Measurements from ENCODE around the gene TMEM19. TPM values are rescaled to one million over a fixed set of nuclear protein-coding genes. Genes with fewer than 3 reads are reported as not detected.

The TMEM19 gene
- total RNA-seq, 1 experiment from 2014 or later, result 18.9 TPM

GRCh38 chr12:71652656-71653055 is 33.2 kb upstream of the TMEM19 start (continued):
- TF ChIP-seq ZFX (IDR thresholded peaks at IDR 0.05) (no peak), ATF3 (IDR thresholded peaks at IDR 0.05) (no peak), ZNF274 (IDR thresholded peaks at IDR 0.05; ENCODE audit: low read depth, low read length) (no peak), FOSL1 (IDR thresholded peaks at IDR 0.05; ENCODE audit: low read depth) (no peak), EGR1 (IDR thresholded peaks at IDR 0.05; ENCODE audit: low read depth) (no peak)

- Histone ChIP-seq H3K4me3 (replicated peaks in 1 of 2; ENCODE audit: low read depth in 1 of 2, low read length in 2 of 2) (no peak overlapping the region), H3K9ac (ENCODE audit: low read length) (no peak overlapping the region), H4K20me1 (ENCODE audit: insufficient read depth) (peaks cover 6% of the 10 kb centered on the region; the same call in 1 of the 2 replicates), H3K27ac (ENCODE audit: low read depth, low read length) (no peak overlapping the region), H3K4me1 (ENCODE audit: control insufficient read depth in 1 of 2, insufficient read depth in 2 of 2, low read length in 2 of 2) (no peaks in the 10 kb centered on the region), H3K79me2 (ENCODE audit: insufficient read depth, low read length) (peaks cover 99% of the 10 kb centered on the region), H3K27me3 (ENCODE audit: insufficient read depth, low read length) (no peaks in the 10 kb centered on the region), H2AFZ (ENCODE audit: low read depth, low read length, poor library complexity, severe bottlenecking) (no peak overlapping the region), H3K9me3 (ENCODE audit: control insufficient read depth in 1 of 2, insufficient read depth in 1 of 2, low read depth in 1 of 2, low read length in 2 of 2) (peaks cover 0 to 4% of the 10 kb centered on the region in 2 experiments; a peak in 1 of 4 replicates), H3K36me3 (ENCODE audit: control insufficient read depth in 1 of 2, insufficient read depth in 2 of 2, low read length in 2 of 2) (peaks cover 16 to 37% of the 10 kb centered on the region in 2 experiments), H3K4me2 (ENCODE audit: low read length) (no peak overlapping the region), H3K9me2 (ENCODE audit: insufficient read depth) (no peaks in the 10 kb centered on the region)
- ChIA-PET CTCF (no interaction called here), RAD21 (ENCODE audit: low non-redundant PET in 1 of 2, low total read pairs in 2 of 2, uncharacterized antibody in 2 of 2, unreplicated experiment in 2 of 2) (no interaction called here), POLR2A (interaction anchor here (2.2 kb wide), 1 partner anchor 11 kb away, joined by 5 read pairs; the partner anchor contains the start of genes THAP2 and ZFC3H1)
- intact Hi-C loops (cut with micrococcal nuclease), result no loop called here
- BruUV-seq (replicated peaks), result no TSS peak
- TF ChIP-seq FOSL1 (IDR thresholded peaks at IDR 0.05; ENCODE audit: low read depth), result no peak
- TF ChIP-seq YY1 (IDR thresholded peaks at IDR 0.05; ENCODE audit: extremely low read depth, insufficient replicate concordance, low read depth, low read length), result no peak
- no peak for DNase-seq (ENCODE audit: low read depth, low spot score)
- ATAC-seq, result no peak
Observed at GRCh38 chr12:71653137-71653536, 32.7 kb upstream of the TMEM19 start.

- Histone ChIP-seq H3K36me3 (ENCODE audit: control insufficient read depth in 1 of 2, insufficient read depth in 2 of 2, low read length in 2 of 2) (peaks cover 21 to 46% of the 10 kb centered on the region in 2 experiments), H3K4me1 (ENCODE audit: control insufficient read depth in 1 of 2, insufficient read depth in 2 of 2, low read length in 2 of 2) (no peaks in the 10 kb centered on the region), H3K27me3 (ENCODE audit: insufficient read depth, low read length) (no peaks in the 10 kb centered on the region), H3K4me3 (replicated peaks in 1 of 2; ENCODE audit: low read depth in 1 of 2, low read length in 2 of 2) (no peak overlapping the region), H3K4me2 (ENCODE audit: low read length) (no peak overlapping the region), H2AFZ (ENCODE audit: low read depth, low read length, poor library complexity, severe bottlenecking) (no peak overlapping the region), H3K9me3 (ENCODE audit: control insufficient read depth in 1 of 2, insufficient read depth in 1 of 2, low read depth in 1 of 2, low read length in 2 of 2) (peaks cover 0 to 4% of the 10 kb centered on the region in 2 experiments; a peak in 1 of 4 replicates), H3K27ac (ENCODE audit: low read depth, low read length) (no peak overlapping the region), H3K9me2 (ENCODE audit: insufficient read depth) (no peaks in the 10 kb centered on the region), H3K9ac (ENCODE audit: low read length) (no peak overlapping the region), H3K79me2 (ENCODE audit: insufficient read depth, low read length) (peaks cover 99% of the 10 kb centered on the region), H4K20me1 (ENCODE audit: insufficient read depth) (peaks cover 6% of the 10 kb centered on the region; the same call in 1 of the 2 replicates)
- ATAC-seq, result no peak
- intact Hi-C loops (cut with micrococcal nuclease), result no loop called here
- TF ChIP-seq YY1 (IDR thresholded peaks at IDR 0.05; ENCODE audit: extremely low read depth, insufficient replicate concordance, low read depth, low read length) (no peak), CBX3 (IDR thresholded peaks at IDR 0.05; ENCODE audit: low read depth) (no peak), MAX (IDR thresholded peaks at IDR 0.05) (no peak), ZBTB33 (IDR thresholded peaks at IDR 0.05; ENCODE audit: extremely low read depth, insufficient replicate concordance, low read length) (no peak), ATF3 (IDR thresholded peaks at IDR 0.05) (no peak), POLR2A (IDR thresholded peaks at IDR 0.05; ENCODE audit: borderline replicate concordance, extremely low read depth, insufficient read depth, insufficient read length) (no peak), ZFX (IDR thresholded peaks at IDR 0.05) (no peak), FOSL1 (IDR thresholded peaks at IDR 0.05; ENCODE audit: low read depth) (no peak), SRF (IDR thresholded peaks at IDR 0.05; ENCODE audit: low read depth) (no peak), ELF1 (IDR thresholded peaks at IDR 0.05; ENCODE audit: borderline replicate concordance, low read depth) (no peak), CEBPB (IDR thresholded peaks at IDR 0.05; ENCODE audit: low read depth) (no peak), EGR1 (IDR thresholded peaks at IDR 0.05; ENCODE audit: low read depth) (no peak), RAD21 (IDR thresholded peaks at IDR 0.05; ENCODE audit: low read depth) (no peak)
- no TSS peak for BruUV-seq (replicated peaks)
- RAD21 ChIA-PET (ENCODE audit: low non-redundant PET in 1 of 2, low total read pairs in 2 of 2, uncharacterized antibody in 2 of 2, unreplicated experiment in 2 of 2), result no interaction called here
- CTCF ChIA-PET, result no interaction called here
- no peak for DNase-seq (ENCODE audit: low read depth, low spot score)
- POLR2A ChIA-PET, result interaction anchor here (2.2 kb wide), 1 partner anchor 9 kb away, joined by 5 read pairs; the partner anchor contains the start of genes THAP2 and ZFC3H1
Observed at GRCh38 chr12:71654200-71654599, 31.7 kb upstream of the TMEM19 start.
